HepG2 (cell line): ENCODE measurements around the gene ACACB. TPM values are rescaled to one million over a fixed set of nuclear protein-coding genes. Genes with fewer than 3 reads are reported as not detected.

ENCODE experiments used
- ADNP ChIP-seq: sonication (generic); formaldehyde crosslinking; IDR thresholded peaks from 2 replicates; pipeline ENCODE4 v1.4.0; 2020; ENCODE audit warnings: missing genetic modification reagents
- ATF1 ChIP-seq: IDR thresholded peaks from 2 replicates; pipeline ENCODE4 v1.6.1; 2016; ENCODE audit warnings: mild to moderate bottlenecking, control low read depth
- ATF3 ChIP-seq: sonication (generic); formaldehyde crosslinking; IDR thresholded peaks from 2 replicates; pipeline ENCODE4 v1.4.0; 2020; ENCODE audit warnings: missing genetic modification reagents
- CEBPB ChIP-seq: IDR thresholded peaks from 2 replicates; pipeline ENCODE4 v1.6.1; 2011; ENCODE audit warnings: low read depth, low read length, improper control_type of control experiment, borderline replicate concordance
- ERF ChIP-seq: IDR thresholded peaks from 2 replicates; pipeline ENCODE4 v1.6.1; 2018; ENCODE audit warnings: missing biosample characterization, missing genetic modification reagents
- HNRNPL ChIP-seq: fragments of 200-400 bp; formaldehyde crosslinking; IDR thresholded peaks from 2 replicates; pipeline ENCODE4 v1.6.1; 2017; ENCODE audit warnings: mild to moderate bottlenecking, low read depth, low read length
- JUNB ChIP-seq: sonication (generic); formaldehyde crosslinking; IDR thresholded peaks from 2 replicates; pipeline ENCODE4 v1.8.0; 2022; ENCODE audit warnings: missing genetic modification reagents, mild to moderate bottlenecking, borderline replicate concordance
- KLF12 ChIP-seq: sonication (generic); formaldehyde crosslinking; IDR thresholded peaks from 2 replicates; pipeline ENCODE4 v1.4.0; 2020; ENCODE audit warnings: missing genetic modification reagents, borderline replicate concordance
- MEIS1 ChIP-seq: sonication (generic); formaldehyde crosslinking; IDR thresholded peaks from 2 replicates; pipeline ENCODE4 v1.9.0; 2021; ENCODE audit warnings: mild to moderate bottlenecking, missing genetic modification reagents, moderate library complexity, borderline replicate concordance
- MTERF4 ChIP-seq: sonication (generic); formaldehyde crosslinking; IDR thresholded peaks from 2 replicates; pipeline ENCODE4 v1.8.0; 2023; ENCODE audit warnings: mild to moderate bottlenecking, missing genetic modification reagents
- NFE2L1 ChIP-seq: sonication (generic); formaldehyde crosslinking; IDR thresholded peaks from 2 replicates; pipeline ENCODE4 v1.4.0; 2020; ENCODE audit warnings: missing genetic modification reagents, mild to moderate bottlenecking, borderline replicate concordance
- PLSCR1 ChIP-seq: sonication (generic); formaldehyde crosslinking; IDR thresholded peaks from 2 replicates; pipeline ENCODE4 v1.5.0; 2020; ENCODE audit warnings: missing genetic modification reagents, mild to moderate bottlenecking, borderline replicate concordance
- RELA ChIP-seq: sonication (generic); formaldehyde crosslinking; IDR thresholded peaks from 2 replicates; pipeline ENCODE4 v1.4.0; 2020; ENCODE audit warnings: missing genetic modification reagents
- RNF219 ChIP-seq: sonication (generic); formaldehyde crosslinking; IDR thresholded peaks from 2 replicates; pipeline ENCODE4 v1.5.0; 2020; ENCODE audit warnings: mild to moderate bottlenecking, missing genetic modification reagents
- SMYD3 ChIP-seq: sonication (generic); formaldehyde crosslinking; IDR thresholded peaks from 2 replicates; pipeline ENCODE4 v1.8.1; 2023; ENCODE audit warnings: mild to moderate bottlenecking, missing genetic modification reagents
- TARDBP ChIP-seq: sonication (generic); formaldehyde crosslinking; IDR thresholded peaks from 2 replicates; pipeline ENCODE4 v1.8.0; 2022; ENCODE audit warnings: mild to moderate bottlenecking, missing genetic modification reagents
- WIZ ChIP-seq: sonication (generic); formaldehyde crosslinking; IDR thresholded peaks from 2 replicates; pipeline ENCODE4 v1.5.1; 2020; ENCODE audit warnings: mild to moderate bottlenecking, missing genetic modification reagents
- ZBTB44 ChIP-seq: sonication (generic); formaldehyde crosslinking; IDR thresholded peaks from 2 replicates; pipeline ENCODE4 v1.4.0; 2020; ENCODE audit warnings: missing genetic modification reagents
- ZMAT5 ChIP-seq: sonication (generic); formaldehyde crosslinking; IDR thresholded peaks from 2 replicates; pipeline ENCODE4 v1.5.0; 2020; ENCODE audit warnings: mild to moderate bottlenecking, low read depth, missing genetic modification reagents, borderline replicate concordance
- ZMYM4 ChIP-seq: sonication (generic); formaldehyde crosslinking; IDR thresholded peaks from 2 replicates; pipeline ENCODE4 v1.8.1; 2023; ENCODE audit warnings: mild to moderate bottlenecking, missing genetic modification reagents
- ZNF326 ChIP-seq: sonication (generic); formaldehyde crosslinking; IDR thresholded peaks from 2 replicates; pipeline ENCODE4 v1.4.0; 2020; ENCODE audit warnings: missing genetic modification reagents, borderline replicate concordance
- ZNF329 ChIP-seq: sonication (generic); formaldehyde crosslinking; IDR thresholded peaks from 2 replicates; pipeline ENCODE4 v1.9.0; 2021; ENCODE audit warnings: low read depth, mild to moderate bottlenecking, missing genetic modification reagents
- ZNF530 ChIP-seq: sonication (generic); formaldehyde crosslinking; IDR thresholded peaks from 2 replicates; pipeline ENCODE4 v1.5.0; 2020; ENCODE audit warnings: low read depth, mild to moderate bottlenecking, missing genetic modification reagents
- ZNF703 ChIP-seq: sonication (generic); formaldehyde crosslinking; IDR thresholded peaks from 2 replicates; pipeline ENCODE4 v1.5.1; 2020; ENCODE audit warnings: missing genetic modification reagents, mild to moderate bottlenecking, moderate library complexity, borderline replicate concordance
- polyA plus RNA-seq, 8 experiments: library from polyadenylated mRNA; depleted of rRNA in 3 of 8; stranded (reverse) in 7 of 8; unstranded in 1 of 8; fragments of >200 nt; fragmentation: Illumina TruSeq in 4 of 8; extraction: Trizol in 4 of 8; gene quantifications; 2 replicates each; pipeline versions ENCODE4 v1.2.1 to v1.2.3, GENCODE V29; 2011 to 2016; ENCODE audit warnings: low read depth in 4 of 8, missing spikeins in 1 of 8, mixed read lengths in 1 of 8; ENCODE audit not compliant: insufficient read depth in 1 of 8
- total RNA-seq, 5 experiments: library from RNA; depleted of rRNA; stranded (reverse); fragments of >200 nt; fragmentation: Illumina TruSeq; extraction: Trizol; gene quantifications; 2 replicates each; pipeline ENCODE4 v1.2.3, GENCODE V29; 2016; ENCODE audit warnings: low read depth in 1 of 5

Gene ACACB
- total and polyA plus RNA-seq, 2 of the 13 experiments (the other 11 are each of a cell fraction or from before 2014, with no cell fraction given): 6.2 to 8.6 TPM

- no peak for TF ChIP-seq WIZ (CRISPR knock-in tag)
- TF ChIP-seq HNRNPL: no peak
- no peak for TF ChIP-seq ADNP (CRISPR knock-in tag)
- peak; percentile 82 for TF ChIP-seq TARDBP
- no peak for TF ChIP-seq MEIS1 (CRISPR knock-in tag)
- no peak for TF ChIP-seq NFE2L1 (CRISPR knock-in tag)
- no peak for TF ChIP-seq KLF12 (CRISPR knock-in tag)
- TF ChIP-seq ATF3: peak; percentile 57; the same call in 1 of the 2 replicates
- no peak for TF ChIP-seq ZNF530 (CRISPR knock-in tag)
- no peak for TF ChIP-seq MTERF4 (CRISPR knock-in tag)
- TF ChIP-seq ZMYM4: peak; percentile 48
- no peak for TF ChIP-seq ZNF326 (CRISPR knock-in tag)
- no peak; the same call in 1 of the 2 replicates for TF ChIP-seq ATF1
- 0 out of 2 replicates have a peak, but pooled peaks have one; percentile 26 for TF ChIP-seq SMYD3 (CRISPR knock-in tag)
- TF ChIP-seq ERF: 0 out of 2 replicates have a peak, but pooled peaks have one; percentile 49
- TF ChIP-seq JUNB (CRISPR knock-in tag): no peak
- peak; percentile 99 for TF ChIP-seq CEBPB
- TF ChIP-seq RELA (CRISPR knock-in tag): no peak
- TF ChIP-seq ZBTB44 (CRISPR knock-in tag): no peak
- no peak for TF ChIP-seq ZNF703 (CRISPR knock-in tag)
- no peak for TF ChIP-seq RNF219 (CRISPR knock-in tag)
- TF ChIP-seq PLSCR1: no peak
- TF ChIP-seq ZNF329: no peak
- no peak for TF ChIP-seq ZMAT5 (CRISPR knock-in tag)
Observed at GRCh38 chr12:109277899-109278762, 161.7 kb downstream of the ACACB start (continued).
